ENCODE measurements around the gene SHE. TPM values are rescaled to one million over a fixed set of nuclear protein-coding genes. Genes with fewer than 3 reads are reported as not detected.

Gene SHE
- total RNA-seq, 2 donors from 2014 or later: 10.8 to 19.9 TPM

GRCh38 chr1:154497026-154497806 is 5.0 kb downstream of the SHE start:
- Histone ChIP-seq H3K4me1 (peaks cover 0 to 51% of the 10 kb centered on the region in 2 donors), H3K36me3 (no peaks in the 10 kb centered on the region), H3K9me3 (no peaks in the 10 kb centered on the region), H3K27ac (peak overlapping the region; percentile 32 to 52), H3K27me3 (peaks cover 0 to 9% of the 10 kb centered on the region in 2 donors), H3K4me3 (no peak overlapping the region)
- TF ChIP-seq CTCF (IDR thresholded peaks at IDR 0.05): no peak
- peak; percentile 66 for DNase-seq (ENCODE audit: low spot score)

GRCh38 chr1:154496383-154496782 is 5.8 kb downstream of the SHE start:
- TF ChIP-seq CTCF (IDR thresholded peaks at IDR 0.05): no peak
- DNase-seq (ENCODE audit: low spot score): no peak
- peaks cover 0 to 50% of the 10 kb centered on the region in 2 donors for H3K4me1 ChIP-seq
- no peaks in the 10 kb centered on the region for H3K36me3 ChIP-seq
- H3K9me3 ChIP-seq: no peaks in the 10 kb centered on the region
- H3K27ac ChIP-seq: peak overlapping the region; percentile 46 to 52
- H3K4me3 ChIP-seq: no peak overlapping the region
- H3K27me3 ChIP-seq: peaks cover 0 to 9% of the 10 kb centered on the region in 2 donors

- DNase-seq (ENCODE audit: low spot score): no peak
- Histone ChIP-seq H3K27me3 (peaks cover 0 to 9% of the 10 kb centered on the region in 2 donors), H3K4me3 (no peak overlapping the region), H3K27ac (peak overlapping the region; percentile 46 to 52), H3K4me1 (peaks cover 0 to 46% of the 10 kb centered on the region in 2 donors), H3K36me3 (no peaks in the 10 kb centered on the region), H3K9me3 (no peaks in the 10 kb centered on the region)
- no peak for TF ChIP-seq CTCF (IDR thresholded peaks at IDR 0.05)
Measured at GRCh38 chr1:154495496-154496273, 6.5 kb downstream of the SHE start.

- H3K9me3 ChIP-seq: no peaks in the 10 kb centered on the region
- H3K36me3 ChIP-seq: no peaks in the 10 kb centered on the region
- peak overlapping the region; percentile 25 to 33 for H3K27ac ChIP-seq
- no peaks in the 10 kb centered on the region for H3K27me3 ChIP-seq
- peak; percentile 64 for DNase-seq (ENCODE audit: low spot score)
- no peak for TF ChIP-seq CTCF (IDR thresholded peaks at IDR 0.05)
- no peak overlapping the region for H3K4me3 ChIP-seq
- H3K4me1 ChIP-seq: peaks cover 0 to 46% of the 10 kb centered on the region in 2 donors
Measured at GRCh38 chr1:154493276-154493675, 8.9 kb downstream of the SHE start.

GRCh38 chr1:154492115-154492514 is 10.1 kb downstream of the SHE start:
- Histone ChIP-seq H3K4me1 (peaks cover 0 to 46% of the 10 kb centered on the region in 2 donors), H3K27me3 (no peaks in the 10 kb centered on the region), H3K9me3 (no peaks in the 10 kb centered on the region), H3K36me3 (peaks cover 4% of the 10 kb centered on the region), H3K4me3 (no peak overlapping the region), H3K27ac (peak overlapping the region; percentile 25 to 33)
- TF ChIP-seq CTCF (IDR thresholded peaks at IDR 0.05): no peak
- DNase-seq (ENCODE audit: low spot score): no peak

Measured in right atrium auricular region (tissue), 2 donors.